GM19099 (cell line): Measurements from ENCODE around the gene TMPRSS4.

Experiments
- POLR2A ChIP-seq: IDR thresholded peaks from 3 replicates; pipeline ENCODE4 v1.6.1; 2011; ENCODE audit warnings: low read depth; ENCODE audit not compliant: insufficient read length; ENCODE audit errors: extremely low read depth

TMPRSS4 gene

DNA sequence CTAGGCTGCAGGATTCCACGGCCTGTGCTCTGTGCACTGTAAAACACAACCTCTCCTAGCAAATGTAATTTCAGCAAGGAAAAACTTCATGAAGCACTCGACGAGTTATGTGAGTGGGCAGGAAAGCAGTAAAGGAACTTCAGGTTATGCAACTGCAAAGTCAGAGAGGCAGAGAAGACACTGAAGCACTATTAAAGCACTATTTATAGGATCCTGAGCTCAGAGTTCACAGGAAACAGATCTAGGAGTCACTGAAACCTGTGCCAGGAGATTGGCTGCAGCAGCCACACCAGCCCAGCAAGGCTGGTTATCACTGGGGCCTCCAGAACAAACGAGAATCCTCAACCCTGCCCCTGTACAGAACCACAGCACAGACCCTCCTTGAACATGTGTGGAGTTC, 7.4 kb downstream of the TMPRSS4 start:
- TF ChIP-seq POLR2A, result no peak

DNA sequence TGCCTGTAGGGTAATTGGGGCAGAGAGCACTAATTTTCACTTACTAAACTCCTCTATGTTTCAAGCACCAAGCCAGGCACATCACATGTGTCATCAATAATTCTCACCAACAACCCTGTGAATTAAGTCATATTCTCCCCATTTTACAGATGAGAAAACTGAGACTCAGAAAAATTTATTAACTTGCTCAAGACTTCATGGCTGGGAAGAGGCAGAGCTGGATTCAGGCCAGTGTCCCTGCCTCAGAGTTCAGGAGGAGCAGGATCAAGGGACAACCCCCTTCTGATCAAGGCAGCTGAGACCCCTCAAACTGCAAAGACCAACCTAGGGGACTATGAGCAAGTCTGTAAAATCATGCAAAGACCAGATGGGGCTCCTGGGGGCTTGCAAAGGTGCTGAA, 7.8 kb downstream of the TMPRSS4 start:
- TF ChIP-seq POLR2A, result no peak

DNA sequence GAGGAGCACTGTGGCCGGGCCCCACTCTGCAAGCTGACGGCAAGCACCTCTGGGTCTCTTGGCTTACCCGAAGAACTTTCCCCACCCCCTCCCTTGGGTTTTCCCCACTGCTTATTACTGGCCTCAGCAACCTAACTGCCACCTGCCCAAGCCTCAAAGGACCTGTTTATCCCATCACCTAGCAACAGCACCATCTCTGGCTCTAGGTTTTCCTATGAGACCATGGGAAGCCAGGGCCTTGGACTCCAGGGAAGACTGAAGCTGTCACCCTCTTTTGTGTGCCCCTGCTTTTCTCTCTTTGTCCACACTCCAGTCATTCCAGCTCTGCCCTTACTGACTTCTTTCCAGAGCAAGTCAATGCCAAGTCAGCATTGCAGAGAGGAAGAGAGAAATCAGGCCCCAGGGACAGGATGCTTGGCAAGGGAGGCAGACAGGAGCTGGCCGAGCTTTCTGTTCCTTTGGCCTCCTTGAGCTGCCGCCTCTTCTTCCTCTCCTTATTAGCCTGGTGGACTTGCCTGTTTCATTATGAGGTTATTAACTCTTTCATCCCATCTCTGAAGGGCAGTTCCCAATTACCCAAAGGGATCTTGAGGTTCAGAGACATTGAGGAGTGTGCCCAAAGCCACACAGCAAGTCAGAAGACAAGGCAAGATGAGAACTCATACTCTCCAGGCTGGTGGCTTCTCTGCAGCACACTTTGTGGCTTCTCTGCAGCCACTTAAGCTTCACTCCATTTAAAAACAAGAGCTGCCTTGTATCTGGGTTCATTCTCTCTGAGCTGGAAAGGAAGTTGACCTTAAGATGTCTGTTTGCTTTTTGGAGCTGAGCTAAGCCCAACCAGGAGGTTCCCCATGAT, 10.3 kb downstream of the TMPRSS4 start, which contains the start of gene SMIM35:
Gene SMIM35 (minus strand): TSS at position 51 of the 856 bp plus-strand sequence. CDS start 206 bp downstream, outside the sequence.
- TF ChIP-seq POLR2A, result no peak

DNA sequence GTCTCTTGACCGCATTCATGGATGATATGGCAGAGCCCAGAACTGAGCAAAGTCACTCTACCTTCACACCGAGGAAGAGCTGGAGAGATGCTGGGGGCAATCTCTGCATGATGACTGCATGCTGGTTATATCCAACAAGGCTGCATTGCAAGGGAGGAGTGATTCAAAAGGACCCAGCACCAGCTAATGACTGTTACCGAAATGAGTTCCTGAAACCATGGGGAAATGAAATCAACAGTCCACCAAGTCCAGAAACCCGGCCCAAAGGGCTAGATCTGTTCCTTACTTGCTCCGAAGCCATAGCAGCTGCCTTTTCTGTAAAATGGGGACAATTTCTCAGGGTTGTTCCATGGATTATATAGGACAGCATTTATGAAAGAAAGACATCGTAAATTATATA, 11.1 kb downstream of the TMPRSS4 start:
- TF ChIP-seq POLR2A, result no peak

DNA sequence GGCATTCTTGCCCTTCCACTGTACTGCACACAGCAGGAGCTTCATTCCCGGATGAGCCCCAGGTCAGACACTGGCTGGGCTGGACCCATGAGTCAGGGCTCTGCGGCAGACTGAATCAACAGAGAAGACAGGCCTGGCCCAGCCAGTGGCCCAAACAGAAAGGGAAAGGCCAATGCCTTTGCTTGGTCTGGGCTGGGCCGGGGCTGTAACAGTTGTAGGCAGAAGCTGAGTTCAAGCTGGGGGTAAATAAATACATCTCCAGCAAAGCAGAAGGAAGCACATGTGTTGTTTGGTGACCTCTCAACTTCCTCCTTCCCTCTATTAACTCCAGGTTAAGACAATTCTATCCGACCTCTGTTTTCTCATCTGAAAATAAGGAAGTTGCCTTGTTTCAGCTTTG, 11.7 kb downstream of the TMPRSS4 start:
- TF ChIP-seq POLR2A, result no peak

DNA sequence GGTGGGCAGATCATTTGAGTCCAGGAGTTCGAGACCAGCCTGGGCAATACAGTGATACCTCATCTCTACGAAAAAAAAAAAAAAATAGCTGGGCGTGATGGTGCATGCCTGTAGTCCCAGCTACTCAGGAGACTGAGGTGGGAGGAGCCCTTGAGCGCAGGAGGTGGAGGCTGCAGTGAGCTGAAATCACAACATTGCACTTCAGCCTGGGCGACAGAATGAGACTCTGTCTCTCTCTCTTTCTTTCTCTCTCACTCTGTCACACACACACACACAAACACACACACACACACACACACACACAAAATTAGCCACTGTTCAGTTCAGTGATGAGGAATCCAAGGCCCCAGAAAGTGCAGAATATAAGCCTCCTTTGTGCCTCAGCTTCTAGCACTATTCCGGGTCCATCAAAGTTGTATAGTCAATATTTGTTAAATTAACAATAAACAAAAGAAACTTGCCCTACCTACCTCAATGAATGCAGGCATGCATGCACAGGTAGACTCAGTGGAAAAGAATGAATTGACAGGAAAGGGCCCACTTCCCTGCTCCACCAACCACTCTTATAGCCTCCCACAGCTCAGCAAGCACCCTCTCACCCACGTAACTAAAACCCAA, 13.8 kb downstream of the TMPRSS4 start:
- TF ChIP-seq POLR2A, result no peak

DNA sequence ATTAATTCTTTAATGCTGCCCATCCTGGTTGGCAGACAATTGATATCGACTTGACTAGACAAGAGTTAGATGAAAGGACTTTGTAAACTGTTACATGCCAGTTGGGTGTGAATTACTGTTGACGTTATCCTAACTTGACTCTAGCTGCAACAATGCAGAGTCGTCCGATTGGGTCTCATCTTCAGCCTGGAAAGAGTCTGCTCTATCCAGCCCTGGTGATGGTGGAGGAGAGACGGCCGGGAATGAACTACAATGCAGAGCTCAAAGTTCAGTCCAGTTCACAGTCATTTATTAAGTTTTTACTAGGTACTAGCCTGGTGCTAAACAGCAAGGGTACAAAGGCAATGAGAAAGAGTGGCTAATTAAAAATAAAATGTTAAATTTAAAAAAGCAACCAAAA, 14.8 kb downstream of the TMPRSS4 start:
- no peak for TF ChIP-seq POLR2A

DNA sequence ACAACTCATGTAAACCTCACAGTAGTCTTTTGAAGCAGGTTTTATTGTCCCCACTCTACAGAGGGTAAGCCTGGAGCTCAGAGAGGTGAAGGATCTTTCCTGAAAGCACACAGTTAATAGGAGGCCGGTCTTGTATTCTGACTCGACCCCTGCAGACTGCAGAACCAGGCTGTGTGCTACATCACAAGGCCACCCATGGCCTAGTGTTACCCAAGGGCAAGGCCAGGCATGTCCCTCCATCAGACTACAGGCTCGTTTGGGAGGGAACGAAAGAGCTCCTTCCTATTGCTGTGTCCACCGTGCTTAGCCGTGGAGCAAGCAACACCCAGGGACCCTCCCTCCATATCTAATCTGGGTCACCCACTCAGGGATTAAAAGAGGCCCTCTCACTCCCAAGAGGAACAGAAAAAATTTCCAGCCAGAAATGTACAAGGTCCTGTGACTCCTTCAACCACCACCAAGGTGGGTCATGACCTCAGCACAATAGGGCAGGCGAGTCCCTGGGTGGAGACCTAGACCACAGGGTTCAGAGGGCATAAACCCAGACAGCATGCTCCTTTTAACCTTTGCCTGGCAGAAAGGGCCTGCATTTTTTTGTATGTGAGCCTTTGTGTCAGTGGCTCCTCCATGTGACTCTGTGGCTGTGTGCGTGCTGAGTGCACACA, 16.2 kb downstream of the TMPRSS4 start:
- TF ChIP-seq POLR2A, result no peak

DNA sequence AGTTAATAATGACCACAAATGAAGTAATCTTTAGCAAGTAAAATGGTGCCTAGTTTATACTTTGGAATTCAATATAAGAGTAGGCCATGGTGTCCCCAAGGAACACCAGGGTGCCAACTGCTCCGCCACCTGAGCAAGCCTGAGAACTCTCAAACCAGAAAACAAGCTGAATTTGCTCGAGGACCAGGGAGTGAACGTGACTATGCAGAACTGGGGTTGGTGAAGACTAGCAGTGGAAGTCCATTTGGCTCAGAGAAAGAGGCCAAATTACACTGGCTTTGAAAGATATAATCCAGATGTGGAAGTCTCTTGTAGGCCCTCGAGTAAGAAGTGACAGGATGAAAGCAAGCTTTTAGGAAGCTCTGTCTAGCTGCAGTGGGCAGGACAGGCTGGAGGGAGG, 18.6 kb downstream of the TMPRSS4 start:
- no peak for TF ChIP-seq POLR2A

DNA sequence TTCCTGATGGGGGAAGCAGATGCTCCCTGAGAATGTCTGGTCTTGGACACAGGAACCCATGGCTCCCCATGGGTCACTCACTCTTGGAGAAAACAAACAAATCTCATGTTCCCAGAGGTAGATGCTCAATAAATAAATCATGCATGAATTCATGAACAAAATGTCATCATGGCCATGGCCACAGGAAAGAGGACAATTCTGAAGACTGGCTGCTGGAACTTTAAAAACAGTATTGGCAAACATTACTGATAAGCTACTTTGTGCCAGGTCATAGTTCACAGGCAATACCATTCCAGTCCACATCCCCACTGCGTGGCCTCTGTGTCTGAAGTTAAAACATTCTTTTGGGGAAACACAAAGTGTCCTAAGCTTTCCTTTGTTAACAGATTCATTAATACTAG, 19.1 kb downstream of the TMPRSS4 start:
- no peak for TF ChIP-seq POLR2A

DNA sequence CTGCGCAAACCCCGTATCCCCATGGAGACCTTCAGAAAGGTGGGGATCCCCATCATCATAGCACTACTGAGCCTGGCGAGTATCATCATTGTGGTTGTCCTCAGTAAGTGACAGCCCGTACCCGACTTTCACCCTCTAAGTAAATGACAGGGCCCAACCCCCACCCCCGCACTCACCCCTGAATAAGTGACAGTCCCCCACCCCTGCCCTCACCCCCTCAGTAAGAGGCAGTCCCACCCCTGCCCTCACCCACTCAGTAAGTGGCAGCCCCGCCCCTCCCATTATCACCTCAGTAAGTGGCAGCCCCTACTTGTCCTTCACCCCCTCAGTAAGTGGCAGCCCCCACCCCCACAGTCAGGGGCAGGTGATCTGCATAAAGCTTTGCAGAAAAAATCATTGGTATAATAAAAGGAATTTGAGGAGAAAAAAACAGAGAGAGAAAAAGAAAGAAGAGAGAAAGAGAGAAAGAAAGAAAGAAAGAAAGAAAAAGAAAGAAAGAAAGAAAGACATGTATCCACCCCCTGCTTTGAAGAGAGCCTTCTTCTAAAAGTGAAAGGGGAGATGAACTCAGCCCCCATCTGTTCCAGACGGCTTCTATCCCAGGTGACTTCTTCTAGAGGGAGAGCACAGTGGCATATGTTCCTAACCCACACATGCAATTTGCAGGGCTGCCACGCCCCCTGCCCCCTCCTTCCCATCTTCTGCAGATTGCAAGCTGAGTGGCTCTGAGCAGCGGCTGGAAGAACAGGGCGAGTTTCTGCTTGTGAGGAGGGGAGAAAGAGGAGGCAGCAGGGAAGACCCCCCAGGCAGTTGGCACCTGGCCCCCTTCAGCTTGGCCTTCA, 22.3 kb downstream of the TMPRSS4 start:
- TF ChIP-seq POLR2A, result no peak

DNA sequence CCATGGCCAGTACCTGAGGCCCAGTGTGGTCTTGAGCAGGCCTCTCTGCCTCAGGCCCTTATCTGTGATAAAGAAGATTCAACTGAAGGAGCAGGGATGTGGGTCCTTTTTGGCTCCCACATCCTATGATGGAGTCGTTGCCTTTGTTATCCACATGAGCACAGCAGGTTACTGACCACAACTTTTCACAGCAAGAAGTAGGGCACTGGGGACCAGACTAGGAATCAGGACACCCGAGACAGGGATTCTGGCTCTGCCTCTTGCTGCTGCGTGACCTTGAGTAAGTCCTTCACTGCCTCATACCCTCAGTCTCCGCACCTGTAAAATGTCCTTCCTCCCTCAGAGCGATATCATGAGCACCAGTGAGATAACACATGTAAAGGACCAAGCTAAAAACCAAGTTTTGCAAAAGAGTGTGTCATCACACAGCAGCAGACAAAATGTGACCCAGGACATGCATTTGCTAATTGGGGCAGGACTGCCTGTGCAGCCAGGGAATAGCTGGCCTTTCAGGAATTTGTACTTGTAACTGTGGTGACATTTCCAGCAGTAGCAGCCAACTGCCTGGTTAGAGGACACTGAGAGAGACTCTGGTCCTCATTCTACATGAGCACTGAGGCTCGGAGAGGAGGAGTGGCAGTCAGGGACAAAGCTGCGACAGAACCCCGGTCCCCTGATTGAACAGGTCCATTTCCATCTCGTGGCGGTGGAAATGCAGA, 23.1 kb downstream of the TMPRSS4 start:
- no peak for TF ChIP-seq POLR2A

DNA sequence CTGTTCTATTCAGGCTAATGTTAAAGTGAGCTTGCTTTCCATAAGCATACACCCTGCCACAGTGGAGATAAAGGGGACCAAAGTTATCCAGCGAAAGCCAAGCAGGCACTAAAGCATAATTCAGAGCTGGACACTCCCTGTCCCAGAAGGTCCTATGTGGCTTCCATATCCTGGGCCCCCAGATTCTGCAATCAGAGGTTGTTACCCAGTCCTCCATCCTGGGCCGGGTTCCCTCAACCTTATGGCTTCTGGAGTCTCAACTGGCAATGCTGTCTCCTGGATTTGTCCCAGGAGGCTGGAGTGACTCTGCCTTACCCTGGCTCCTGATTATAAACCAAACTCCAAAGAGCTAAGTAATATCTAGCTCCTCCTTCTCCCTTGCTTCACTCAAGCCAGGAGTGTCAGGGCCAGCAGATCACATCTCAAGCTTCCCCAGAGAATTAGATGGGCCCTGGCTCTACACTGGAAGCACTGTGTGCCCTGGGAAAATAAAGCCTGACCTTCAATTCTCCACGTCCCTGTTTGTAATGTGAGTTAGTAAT, 23.9 kb downstream of the TMPRSS4 start:
- no peak for TF ChIP-seq POLR2A

DNA sequence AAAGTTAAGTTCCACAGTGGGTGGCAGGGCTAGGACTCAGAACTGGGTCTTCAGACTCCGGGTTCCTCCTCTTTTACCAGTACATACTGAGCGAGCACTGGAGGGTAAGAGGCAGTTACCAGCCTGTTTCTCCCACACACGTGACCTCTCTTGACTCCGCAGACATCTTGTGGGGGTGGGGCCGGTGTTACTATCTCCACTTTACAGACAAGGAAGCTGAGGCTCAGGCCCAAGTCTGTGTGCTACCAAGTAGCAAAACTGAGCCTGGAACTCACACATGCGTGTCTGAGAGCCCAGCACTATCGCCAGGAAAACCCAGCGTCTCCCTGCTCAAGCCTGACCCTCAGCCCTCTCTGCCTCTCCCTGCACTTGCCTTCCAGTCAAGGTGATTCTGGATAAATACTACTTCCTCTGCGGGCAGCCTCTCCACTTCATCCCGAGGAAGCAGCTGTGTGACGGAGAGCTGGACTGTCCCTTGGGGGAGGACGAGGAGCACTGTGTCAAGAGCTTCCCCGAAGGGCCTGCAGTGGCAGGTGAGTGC, 25.9 kb downstream of the TMPRSS4 start:
- no peak for TF ChIP-seq POLR2A

DNA sequence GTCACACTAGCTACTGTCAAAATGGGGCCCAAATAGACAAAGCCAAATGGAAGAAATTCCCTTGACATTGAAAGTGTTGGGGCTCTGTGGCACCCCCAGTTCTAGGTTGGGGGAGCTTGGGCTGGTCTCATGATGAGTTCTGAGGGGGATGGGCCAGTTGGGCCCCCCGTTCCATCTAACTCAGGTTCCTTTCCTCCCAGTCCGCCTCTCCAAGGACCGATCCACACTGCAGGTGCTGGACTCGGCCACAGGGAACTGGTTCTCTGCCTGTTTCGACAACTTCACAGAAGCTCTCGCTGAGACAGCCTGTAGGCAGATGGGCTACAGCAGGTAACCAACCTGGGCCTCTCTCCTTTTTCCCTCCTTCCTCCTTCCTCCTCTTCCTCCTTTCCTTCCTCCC, 27.6 kb downstream of the TMPRSS4 start:
- no peak for TF ChIP-seq POLR2A
